ENCODE data around the gene CETN3. TPM values are rescaled to one million over a fixed set of nuclear protein-coding genes. Genes with fewer than 3 reads are reported as not detected.
A peak's percentile ranks its signal among the peaks of the same experiment; 100 is the strongest.
"Not testable (repeated sequence)": the region's sequence is repeated elsewhere in the genome, so short reads cannot be mapped to it uniquely, and the experiment has no call there.

The CETN3 gene
- total RNA-seq, 1 donor from 2014 or later = 18.4 TPM

- no peak for DNase-seq
Measured at GRCh38 chr5:90381213-90381929, 28.2 kb downstream of the CETN3 start.

GRCh38 chr5:90379652-90380051, 29.9 kb downstream of the CETN3 start:
- no peak for DNase-seq

- no peak for DNase-seq
Measured at GRCh38 chr5:90378752-90379151, 30.8 kb downstream of the CETN3 start.

- DNase-seq = not testable (repeated sequence)
Measured at GRCh38 chr5:90371269-90371668, 38.3 kb downstream of the CETN3 start.

GRCh38 chr5:90368454-90369246, 40.9 kb downstream of the CETN3 start:
- DNase-seq = no peak

GRCh38 chr5:90367879-90368278, 41.7 kb downstream of the CETN3 start:
- DNase-seq = no peak

GRCh38 chr5:90366948-90367347, 42.6 kb downstream of the CETN3 start:
- no peak for DNase-seq

- DNase-seq = no peak
Measured at GRCh38 chr5:90365328-90365727, 44.2 kb downstream of the CETN3 start.

GRCh38 chr5:90359073-90359920, 50.3 kb downstream of the CETN3 start:
- no peak for DNase-seq

- peak; percentile 60 for DNase-seq
Measured at GRCh38 chr5:90356622-90357021, 52.9 kb downstream of the CETN3 start.

GRCh38 chr5:90356176-90356575, 53.4 kb downstream of the CETN3 start:
- DNase-seq = no peak

- no peak for DNase-seq
Measured at GRCh38 chr5:90355635-90356034, 53.9 kb downstream of the CETN3 start.

GRCh38 chr5:90353254-90353653, 56.3 kb downstream of the CETN3 start:
- DNase-seq = no peak

GRCh38 chr5:90351101-90351500, 58.5 kb downstream of the CETN3 start:
- DNase-seq = no peak

- no peak for DNase-seq
Measured at GRCh38 chr5:90347462-90347861, 62.1 kb downstream of the CETN3 start.

- no peak for DNase-seq
Measured at GRCh38 chr5:90345684-90346083, 63.9 kb downstream of the CETN3 start.

GRCh38 chr5:90344689-90345088, 64.9 kb downstream of the CETN3 start:
- DNase-seq = peak; percentile 38

GRCh38 chr5:90343731-90344130, 65.8 kb downstream of the CETN3 start:
- DNase-seq = not testable (repeated sequence)

GRCh38 chr5:90342576-90342975, 67.0 kb downstream of the CETN3 start:
- DNase-seq = no peak
